HG03280 (cell line): ENCODE data around the gene ERC1.
"Not testable (repeated sequence)": the region's sequence is repeated elsewhere in the genome, so short reads cannot be mapped to it uniquely, and the experiment has no call there.

ENCODE experiments used
- ATAC-seq: cut with Tn5 transposase; IDR thresholded peaks from one replicate; pipeline ENCODE4 v1.9.1; 2021; ENCODE audit warnings: mild to moderate bottlenecking, moderate library complexity; ENCODE audit not compliant: unreplicated experiment

Gene ERC1

GRCh38 chr12:1069846-1070245 is 78.8 kb downstream of the ERC1 start:
- ATAC-seq, result no peak

- no peak for ATAC-seq
Observed at GRCh38 chr12:1071182-1071581, 80.2 kb downstream of the ERC1 start.

- no peak for ATAC-seq
Observed at GRCh38 chr12:1073652-1074051, 82.6 kb downstream of the ERC1 start.

- no peak for ATAC-seq
Observed at GRCh38 chr12:1077036-1077803, 86.2 kb downstream of the ERC1 start.

GRCh38 chr12:1078002-1078401 is 87.0 kb downstream of the ERC1 start:
- no peak for ATAC-seq

GRCh38 chr12:1080520-1081223 is 89.6 kb downstream of the ERC1 start:
- no peak for ATAC-seq

GRCh38 chr12:1083151-1083888 is 92.3 kb downstream of the ERC1 start:
- no peak for ATAC-seq

GRCh38 chr12:1083889-1084262 is 92.9 kb downstream of the ERC1 start:
- ATAC-seq, result no peak

- no peak for ATAC-seq
Observed at GRCh38 chr12:1091350-1091749, 100.3 kb downstream of the ERC1 start.

GRCh38 chr12:1093166-1093751 is 102.2 kb downstream of the ERC1 start:
- ATAC-seq, result no peak

GRCh38 chr12:1094714-1095113 is 103.7 kb downstream of the ERC1 start:
- ATAC-seq, result no peak

GRCh38 chr12:1099158-1099557 is 108.1 kb downstream of the ERC1 start:
- ATAC-seq, result no peak

- not testable (repeated sequence) for ATAC-seq
Observed at GRCh38 chr12:1099618-1100017, 108.6 kb downstream of the ERC1 start.

- ATAC-seq, result no peak
Observed at GRCh38 chr12:1102115-1102514, 111.1 kb downstream of the ERC1 start.

GRCh38 chr12:1102791-1103450 is 111.9 kb downstream of the ERC1 start:
- no peak for ATAC-seq

GRCh38 chr12:1103632-1104031 is 112.6 kb downstream of the ERC1 start:
- ATAC-seq, result no peak

- no peak for ATAC-seq
Observed at GRCh38 chr12:1104088-1104800, 113.2 kb downstream of the ERC1 start.

- ATAC-seq, result no peak
Observed at GRCh38 chr12:1107669-1108068, 116.6 kb downstream of the ERC1 start.

GRCh38 chr12:1108276-1108675 is 117.3 kb downstream of the ERC1 start:
- peak; percentile 70 for ATAC-seq
